Neural progenitor cell (in vitro differentiated cells): Measurements from ENCODE around the gene EVC2.

Experiments used
- CTCF ChIP-seq: fragments of 200-600 bp; sonication (generic); IDR thresholded peaks from 2 replicates; pipeline ENCODE4 v1.5.1; 2017; ENCODE audit warnings: antibody characterized with exemption, mild to moderate bottlenecking
- EZH2 ChIP-seq: fragments of 200-600 bp; sonication (generic); IDR thresholded peaks from 2 replicates; pipeline ENCODE4 v1.6.1; 2017; ENCODE audit warnings: antibody characterized with exemption, mild to moderate bottlenecking, moderate library complexity
- EZH2phosphoT487 ChIP-seq: fragments of 200-600 bp; sonication (generic); IDR thresholded peaks from 2 replicates; pipeline ENCODE4 v1.6.1; 2017; ENCODE audit warnings: antibody characterized with exemption

GRCh38 chr4:5738061-5738460 lies 29.7 kb upstream of the EVC2 start:
- TF ChIP-seq EZH2 (no peak), CTCF (no peak), EZH2phosphoT487 (no peak)
